Measurements from ENCODE around the gene SOWAHB.

The SOWAHB gene

DNA sequence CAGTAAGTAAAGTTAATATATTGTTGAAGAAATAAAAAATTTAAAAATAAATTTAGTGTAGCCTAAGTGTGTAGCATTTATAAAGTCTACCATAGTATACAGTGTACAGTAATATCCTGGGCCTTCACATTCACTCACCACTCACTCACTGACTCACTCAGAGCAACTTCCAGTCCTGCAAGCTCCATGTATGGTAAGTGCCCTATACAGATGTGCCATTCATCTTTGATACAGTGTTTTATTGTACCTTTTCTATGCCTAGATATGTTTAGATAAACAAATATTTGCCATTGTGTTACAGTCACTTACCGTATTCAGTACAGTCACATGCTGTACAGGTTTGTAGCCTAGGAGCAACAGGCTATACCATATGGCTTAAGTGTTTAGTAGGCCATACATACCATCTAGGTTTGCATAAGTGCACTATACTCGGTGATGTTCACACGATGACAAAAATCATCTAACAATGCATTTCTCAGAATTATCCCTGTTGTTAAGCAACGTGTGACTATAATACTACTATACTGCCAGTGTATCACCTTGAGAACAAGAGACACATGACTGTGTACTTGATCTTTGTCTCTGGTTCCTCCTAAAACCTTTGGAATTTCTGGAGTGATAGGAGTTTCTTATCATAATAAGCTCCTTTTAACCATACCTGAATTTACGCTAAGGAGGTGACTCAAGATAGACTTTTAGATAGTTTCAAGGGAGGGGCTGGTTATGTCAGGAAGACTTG, 25.8 kb upstream of the SOWAHB start:
- no peaks in the 10 kb centered on the region for H3K4me1 ChIP-seq
- H3K9ac ChIP-seq: no peak overlapping the region
- H3K27ac ChIP-seq: no peak overlapping the region
- no peaks in the 10 kb centered on the region; the same call in 1 of the 2 replicates for H3K9me3 ChIP-seq
- no peak for TF ChIP-seq Cebpa-rat (IDR thresholded peaks at IDR 0.05)
- H3K36me3 ChIP-seq: no peaks in the 10 kb centered on the region
- H3K27me3 ChIP-seq: no peaks in the 10 kb centered on the region
- no peak overlapping the region for H3K4me3 ChIP-seq
- no peak overlapping the region for H3K4me2 ChIP-seq
- no peaks in the 10 kb centered on the region for H4K20me1 ChIP-seq

DNA sequence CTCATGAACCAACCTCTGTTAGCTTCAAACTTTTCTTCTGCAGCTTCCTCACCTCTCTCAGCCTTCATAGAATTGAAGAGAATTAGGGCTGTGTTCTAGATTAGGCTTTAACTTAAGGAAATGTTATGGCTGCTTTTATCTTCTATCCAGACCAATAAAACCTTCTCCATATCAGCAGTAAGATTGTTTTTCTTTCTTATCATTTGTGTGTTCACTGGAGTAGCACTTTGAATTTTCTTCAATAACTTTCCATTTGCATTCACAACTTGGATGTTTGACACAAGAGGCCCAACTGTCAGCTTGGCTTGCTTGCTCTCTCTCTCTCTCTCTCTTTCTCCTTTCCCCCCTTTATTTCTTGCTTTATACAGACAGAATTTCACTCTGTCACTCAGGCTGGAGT, 22.8 kb upstream of the SOWAHB start:
- Histone ChIP-seq H3K9me3 (peaks cover under 1% of the 10 kb centered on the region; the same call in 1 of the 2 replicates), H4K20me1 (no peaks in the 10 kb centered on the region), H3K4me1 (no peaks in the 10 kb centered on the region), H3K27me3 (no peaks in the 10 kb centered on the region), H3K9ac (no peak overlapping the region), H3K4me3 (no peak overlapping the region), H3K4me2 (no peak overlapping the region), H3K36me3 (no peaks in the 10 kb centered on the region), H3K27ac (no peak overlapping the region)
- TF ChIP-seq Cebpa-rat (IDR thresholded peaks at IDR 0.05): no peak

DNA sequence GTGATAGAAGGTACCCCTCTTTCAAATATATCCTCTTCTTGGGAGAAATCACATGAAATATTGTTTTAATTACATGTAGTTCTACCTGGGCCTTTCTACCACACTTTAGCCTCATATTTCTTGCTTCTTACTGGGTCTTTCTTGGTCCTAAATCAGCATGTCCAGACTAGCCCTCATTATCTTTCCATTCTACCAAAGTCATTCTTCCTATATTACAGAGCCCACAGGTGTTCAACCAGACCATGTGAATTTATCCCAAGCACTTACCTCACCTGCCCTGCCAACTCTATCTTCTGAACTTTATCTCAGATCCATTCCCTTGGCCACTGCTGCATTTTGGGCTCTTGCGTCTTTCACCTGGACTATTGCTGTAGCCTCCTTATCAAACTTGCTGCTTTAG, 11.8 kb upstream of the SOWAHB start:
- TF ChIP-seq Cebpa-rat (IDR thresholded peaks at IDR 0.05): no peak
- Histone ChIP-seq H3K27ac (no peak overlapping the region), H3K36me3 (no peaks in the 10 kb centered on the region), H3K4me3 (no peak overlapping the region), H4K20me1 (no peaks in the 10 kb centered on the region), H3K9me3 (no peaks in the 10 kb centered on the region), H3K4me1 (no peaks in the 10 kb centered on the region), H3K27me3 (no peaks in the 10 kb centered on the region), H3K4me2 (no peak overlapping the region), H3K9ac (no peak overlapping the region)

DNA sequence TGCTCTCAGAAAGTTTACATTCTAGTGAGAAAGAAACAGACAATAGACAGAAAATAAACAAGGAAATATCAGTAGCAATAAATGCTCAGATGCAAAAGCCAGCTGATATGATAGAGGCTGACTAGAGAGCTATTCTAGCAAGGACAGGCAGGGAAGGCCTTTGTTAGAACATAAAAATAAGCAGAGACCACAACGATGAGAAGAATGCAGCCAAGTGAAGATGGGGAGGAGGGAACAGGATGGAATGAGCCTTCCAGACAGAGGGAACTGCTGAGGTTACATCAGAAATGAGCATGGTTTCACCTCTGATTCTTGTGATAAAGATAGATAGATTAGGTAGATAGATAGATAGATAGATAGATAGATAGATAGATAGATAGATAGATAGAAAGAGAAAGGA, 7.6 kb upstream of the SOWAHB start:
- TF ChIP-seq Cebpa-rat (IDR thresholded peaks at IDR 0.05): no peak
- H3K9me3 ChIP-seq: no peaks in the 10 kb centered on the region
- no peaks in the 10 kb centered on the region for H3K36me3 ChIP-seq
- no peak overlapping the region for H3K4me3 ChIP-seq
- H3K27ac ChIP-seq: no peak overlapping the region
- H3K9ac ChIP-seq: no peak overlapping the region
- no peaks in the 10 kb centered on the region for H3K4me1 ChIP-seq
- H3K27me3 ChIP-seq: no peaks in the 10 kb centered on the region
- no peaks in the 10 kb centered on the region for H4K20me1 ChIP-seq
- no peak overlapping the region for H3K4me2 ChIP-seq

DNA sequence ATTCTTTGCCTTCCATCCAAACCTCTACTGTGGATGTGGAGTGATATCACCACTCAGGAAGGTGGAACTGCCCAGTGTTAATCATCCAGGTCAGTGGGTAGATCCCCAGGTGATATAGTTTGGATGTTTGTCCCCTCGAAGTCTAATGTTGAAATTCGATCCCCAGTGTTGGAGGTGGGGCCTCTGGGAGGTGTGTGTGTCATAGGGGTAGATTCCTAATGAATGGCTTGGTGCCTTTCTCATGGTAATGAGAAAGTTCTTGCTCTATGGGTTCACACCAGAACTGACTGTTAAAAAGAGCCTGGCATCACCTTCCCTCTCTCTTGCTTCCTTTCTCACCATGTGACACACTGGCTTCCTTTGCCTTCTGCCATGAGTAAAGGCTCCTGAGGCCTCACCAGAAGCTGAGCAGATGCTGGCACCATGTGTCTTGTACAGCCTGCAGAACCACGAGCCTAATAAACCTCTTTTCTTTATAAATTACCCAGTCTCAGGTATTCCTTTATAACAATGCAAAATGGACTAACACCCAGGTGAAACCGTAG, 6.8 kb upstream of the SOWAHB start:
- Histone ChIP-seq H3K27me3 (peaks cover 4% of the 10 kb centered on the region; the same call in 1 of the 2 replicates), H3K4me1 (no peaks in the 10 kb centered on the region), H3K4me3 (no peak overlapping the region), H3K9ac (no peak overlapping the region), H4K20me1 (no peaks in the 10 kb centered on the region), H3K36me3 (no peaks in the 10 kb centered on the region), H3K9me3 (peaks cover 7% of the 10 kb centered on the region; the same call in 1 of the 2 replicates), H3K4me2 (no peak overlapping the region), H3K27ac (no peak overlapping the region)
- TF ChIP-seq Cebpa-rat (IDR thresholded peaks at IDR 0.05): no peak

DNA sequence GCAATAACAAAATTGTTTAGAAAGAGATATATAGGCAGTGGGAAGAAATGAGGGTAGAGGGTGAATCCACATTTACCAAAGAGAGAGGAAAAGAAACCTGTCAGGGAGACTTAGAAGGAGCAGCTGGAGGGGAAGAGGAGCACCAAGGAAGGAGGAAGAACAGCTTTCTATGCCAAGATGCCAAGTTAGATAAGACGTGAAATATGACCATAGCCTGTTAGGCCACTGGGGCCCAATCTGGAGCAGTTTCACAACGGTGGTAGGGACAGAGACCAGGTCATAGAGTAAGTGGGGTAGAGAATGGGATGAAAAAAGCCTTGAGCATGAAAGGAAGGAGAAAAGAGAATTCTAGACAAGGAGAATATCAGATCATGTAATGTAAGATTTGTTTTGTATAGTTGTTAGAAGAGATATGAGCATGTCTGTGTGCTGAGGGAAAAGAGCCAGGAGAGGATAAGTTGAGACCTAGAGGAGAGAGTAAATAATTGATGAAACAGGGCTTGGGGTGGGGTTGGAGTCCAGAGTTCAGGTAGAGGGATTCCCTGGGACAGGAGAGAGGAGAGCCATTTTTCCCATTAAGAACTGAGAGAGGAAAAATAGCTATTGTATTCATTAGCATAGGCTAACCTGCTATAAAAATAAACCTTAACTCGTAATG, 4.4 kb upstream of the SOWAHB start:
- H3K4me2 ChIP-seq: no peak overlapping the region
- H3K36me3 ChIP-seq: peaks cover under 1% of the 10 kb centered on the region; the same call in 1 of the 2 replicates
- no peak overlapping the region for H3K27ac ChIP-seq

DNA sequence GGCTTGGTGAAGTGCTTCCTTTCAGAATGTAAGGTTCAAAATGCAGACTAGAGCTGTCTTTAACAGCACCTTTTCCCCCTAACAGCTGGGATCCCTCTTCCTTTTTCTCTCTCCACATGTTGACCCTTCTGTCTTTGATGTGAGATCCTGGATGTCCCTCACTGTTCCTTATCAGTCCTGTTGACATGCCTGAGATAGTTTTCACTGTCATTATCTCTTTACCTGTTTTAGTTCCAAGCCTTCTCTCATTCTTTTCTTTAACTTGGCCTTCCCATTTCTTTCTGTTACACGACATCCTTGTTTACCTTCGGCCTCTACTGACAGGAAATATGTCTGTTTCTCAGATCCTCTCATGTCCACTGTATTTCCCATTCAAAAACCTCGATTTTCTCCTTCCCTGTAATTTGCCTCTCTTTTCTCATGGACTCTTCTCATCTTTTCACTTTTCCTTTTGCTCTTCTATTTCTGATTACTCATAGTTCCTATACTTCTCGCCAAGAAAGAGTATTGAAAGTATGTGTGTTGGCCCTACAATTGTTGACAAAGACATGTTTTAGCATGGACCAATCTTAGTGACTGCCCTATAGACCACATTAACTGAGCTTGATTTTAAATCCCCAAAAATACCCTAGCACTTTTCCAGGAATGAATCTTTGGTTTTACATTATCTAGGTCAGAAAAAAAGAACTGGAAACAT, 1.2 kb upstream of the SOWAHB start:
- Histone ChIP-seq H3K36me3 (peaks cover 8% of the 10 kb centered on the region; the same call in 1 of the 2 replicates), H3K27me3 (peaks cover 51% of the 10 kb centered on the region), H3K27ac (no peak overlapping the region), H3K9me3 (peaks cover 50% of the 10 kb centered on the region), H3K9ac (no peak overlapping the region), H4K20me1 (no peaks in the 10 kb centered on the region), H3K4me1 (no peaks in the 10 kb centered on the region), H3K4me2 (no peak overlapping the region), H3K4me3 (no peak overlapping the region)
- TF ChIP-seq Cebpa-rat (IDR thresholded peaks at IDR 0.05): no peak

More for the DNA sequence above, 4.4 kb upstream of the SOWAHB start:
- Histone ChIP-seq H3K4me1 (no peaks in the 10 kb centered on the region), H3K9me3 (peaks cover 29% of the 10 kb centered on the region), H3K9ac (no peak overlapping the region), H3K27me3 (peaks cover 27% of the 10 kb centered on the region), H3K4me3 (no peak overlapping the region), H4K20me1 (no peaks in the 10 kb centered on the region)
- TF ChIP-seq Cebpa-rat (IDR thresholded peaks at IDR 0.05): no peak

DNA sequence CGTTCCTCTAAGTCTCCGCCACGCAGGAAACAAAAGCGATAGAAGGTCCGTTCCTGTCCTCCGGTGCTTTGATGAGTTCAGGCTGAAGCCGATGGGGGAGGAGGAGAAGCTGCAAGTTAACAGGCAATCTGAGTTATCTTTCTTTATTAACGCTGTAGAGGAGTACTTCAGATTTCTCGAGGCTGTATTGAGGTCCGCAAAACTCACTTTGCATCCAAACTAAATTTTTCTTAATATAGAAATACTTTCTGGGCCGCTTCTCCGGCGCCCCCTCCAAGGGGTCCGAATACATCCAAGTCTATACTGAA, 395 bp upstream of the SOWAHB start:
- peaks cover 50% of the 10 kb centered on the region for H3K9me3 ChIP-seq
- H3K27ac ChIP-seq: no peak overlapping the region
- no peak overlapping the region for H3K4me2 ChIP-seq
- peaks cover 51% of the 10 kb centered on the region for H3K27me3 ChIP-seq
- no peak overlapping the region for H3K4me3 ChIP-seq
- H3K4me1 ChIP-seq: no peaks in the 10 kb centered on the region
- TF ChIP-seq Cebpa-rat (IDR thresholded peaks at IDR 0.05): no peak
- H3K9ac ChIP-seq: no peak overlapping the region
- peaks cover 8% of the 10 kb centered on the region; the same call in 1 of the 2 replicates for H3K36me3 ChIP-seq
- no peaks in the 10 kb centered on the region for H4K20me1 ChIP-seq

DNA sequence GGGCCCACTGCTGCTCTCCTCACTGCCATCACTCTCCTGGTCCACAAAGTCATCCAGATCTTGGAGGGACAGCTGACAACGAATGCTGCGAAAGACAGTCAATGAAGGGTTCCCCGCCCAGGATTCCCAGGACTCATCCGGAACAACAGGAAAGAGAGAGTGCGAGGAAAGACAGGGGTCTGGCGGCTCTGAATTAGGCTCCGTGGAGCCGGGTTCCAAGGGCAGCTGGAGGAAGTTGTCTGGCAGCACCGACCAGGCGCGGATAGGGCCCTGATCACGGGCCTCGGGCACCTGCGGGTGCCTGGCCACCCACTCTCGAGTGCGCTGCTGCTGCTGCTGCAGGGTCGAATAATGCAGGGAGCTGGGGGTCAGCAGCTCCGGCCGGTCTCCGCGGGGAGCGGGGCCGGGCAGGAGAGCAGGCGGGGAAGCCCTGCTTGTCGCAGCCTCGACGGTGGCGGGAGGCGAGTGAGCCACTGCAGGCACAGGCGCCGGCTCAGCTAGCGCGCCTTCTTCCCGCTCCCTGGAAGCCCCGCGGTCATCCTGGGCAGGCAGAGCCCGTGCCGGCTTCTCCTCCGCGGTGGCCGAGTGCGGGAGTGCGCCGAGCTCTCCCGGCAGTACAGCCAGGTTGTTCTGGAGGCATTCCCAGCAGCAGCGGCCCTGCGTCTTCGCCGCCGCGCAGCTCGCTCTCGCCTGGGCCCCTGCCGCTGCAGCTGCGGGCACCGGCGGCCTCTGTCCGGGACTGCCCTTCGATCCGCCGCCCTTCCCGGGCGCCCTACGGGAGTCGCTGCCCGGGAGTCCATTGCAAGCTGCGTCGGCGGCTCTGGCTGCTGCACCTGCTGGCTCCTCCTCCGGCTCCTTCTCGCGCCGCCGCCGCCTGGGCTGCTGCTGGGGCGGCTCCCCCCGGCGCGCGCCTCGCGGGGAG, 1.1 kb downstream of the SOWAHB start:
- no peak overlapping the region for H3K27ac ChIP-seq
- no peaks in the 10 kb centered on the region for H4K20me1 ChIP-seq
- H3K4me1 ChIP-seq: no peaks in the 10 kb centered on the region
- TF ChIP-seq Cebpa-rat (IDR thresholded peaks at IDR 0.05): no peak
- no peak overlapping the region for H3K9ac ChIP-seq
- H3K4me2 ChIP-seq: no peak overlapping the region
- peak overlapping the region; percentile 52 for H3K4me3 ChIP-seq
- peaks cover 50% of the 10 kb centered on the region for H3K9me3 ChIP-seq
- peaks cover 51% of the 10 kb centered on the region for H3K27me3 ChIP-seq
- H3K36me3 ChIP-seq: peaks cover 8% of the 10 kb centered on the region; the same call in 1 of the 2 replicates

Data from BLaER1 (cell line).